K562 (cell line): ENCODE data around the gene IL7R.

Experiments used
- CTCF ChIP-seq, 3 experiments: IDR thresholded peaks in 2 of 3; conservative IDR thresholded peaks in 1 of 3; 2 replicates each; pipeline ENCODE4 v1.5.1; 2011 to 2012; ENCODE audit warnings: low read length in 3 of 3, mild to moderate bottlenecking in 3 of 3, control low read depth in 2 of 3, improper control_type of control experiment in 1 of 3, inconsistent platforms in 1 of 3, low read depth in 1 of 3, mixed read lengths in 1 of 3, moderate library complexity in 1 of 3; ENCODE audit not compliant: insufficient read depth in 2 of 3
- ETV5 ChIP-seq: sonication (generic); formaldehyde crosslinking; IDR thresholded peaks from 2 replicates; pipeline ENCODE4 v1.4.0; 2020; ENCODE audit warnings: low read depth, mild to moderate bottlenecking, missing genetic modification reagents
- JUN ChIP-seq, 2 experiments: sonication (generic) in 1 of 2; formaldehyde crosslinking in 1 of 2; IDR thresholded peaks; 2 replicates each; pipeline versions ENCODE4 v1.6.1 to v1.8.0; 2012 to 2022; ENCODE audit warnings: borderline replicate concordance in 2 of 2, mild to moderate bottlenecking in 2 of 2, improper control_type of control experiment in 1 of 2, low read depth in 1 of 2, low read length in 1 of 2, missing genetic modification reagents in 1 of 2
- KAT7 ChIP-seq: sonication (generic); formaldehyde crosslinking; IDR thresholded peaks from 2 replicates; pipeline ENCODE4 v1.8.0; 2022; ENCODE audit warnings: missing genetic modification reagents, mild to moderate bottlenecking, borderline replicate concordance
- NFE2L1 ChIP-seq: fragments of 450-650 bp; IDR thresholded peaks from 2 replicates; pipeline ENCODE4 v1.6.1; 2016; ENCODE audit warnings: missing genetic modification characterization, low read depth, mild to moderate bottlenecking, missing compliant biosample characterization, moderate library complexity, borderline replicate concordance
- POLR2AphosphoS5 ChIP-seq: IDR thresholded peaks from 2 replicates; pipeline ENCODE4 v1.6.1; 2011; ENCODE audit warnings: mild to moderate bottlenecking, low read depth, low read length, moderate library complexity; ENCODE audit not compliant: control insufficient read depth, insufficient read depth
- SRF ChIP-seq, 2 experiments: fragments of 250-450, 450-650 bp in 1 of 2; sonication (Bioruptor Pico) in 1 of 2; sonication (generic) in 1 of 2; formaldehyde crosslinking; IDR thresholded peaks; 2 replicates each; pipeline versions ENCODE4 v1.5.0 to v1.5.1; 2020 to 2022; ENCODE audit warnings: mild to moderate bottlenecking in 1 of 2, missing genetic modification reagents in 1 of 2
- ZFP36 ChIP-seq: fragments of 150-350 bp; IDR thresholded peaks from 2 replicates; pipeline ENCODE4 v1.6.1; 2018; ENCODE audit warnings: low read length, low read depth; ENCODE audit not compliant: partially characterized antibody
- ZNF354B ChIP-seq: fragments of 250-450 bp; sonication (Bioruptor Pico); IDR thresholded peaks from 2 replicates; pipeline ENCODE4 v1.4.0; 2020
- TF ChIP-seq, protein P1 (sequence below): fragments of 250-450 bp; sonication (Bioruptor Pico); IDR thresholded peaks from 2 replicates; pipeline ENCODE4 v1.8.0; 2022; ENCODE audit warnings: moderate library complexity, mild to moderate bottlenecking, inconsistent platforms
- TF ChIP-seq, protein P2 (sequence below): sonication (generic); formaldehyde crosslinking; IDR thresholded peaks from 2 replicates; pipeline ENCODE4 v1.8.0; 2022; ENCODE audit warnings: mild to moderate bottlenecking, missing genetic modification reagents, borderline replicate concordance

- TF ChIP-seq ETV5 (CRISPR knock-in tag) (no peak), CTCF (IDR thresholded peaks at IDR 0.05 in 2 of 3, conservative IDR thresholded peaks at IDR 0.05 in 1 of 3; ENCODE audit: insufficient read depth in 2 of 3, low read depth in 1 of 3, low read length in 3 of 3) (no peak), JUN (IDR thresholded peaks at IDR 0.05; ENCODE audit: borderline replicate concordance, low read depth, low read length) (no peak), JUN (CRISPR knock-in tag; IDR thresholded peaks at IDR 0.05; ENCODE audit: borderline replicate concordance) (no peak), SRF (CRISPR knock-in tag; IDR thresholded peaks at IDR 0.05) (no peak), NFE2L1 (tag) (no peak), POLR2AphosphoS5 (no peak), ZFP36 (no peak), KAT7 (no peak), ZNF354B (no peak)
- TF ChIP-seq, protein P1, sequence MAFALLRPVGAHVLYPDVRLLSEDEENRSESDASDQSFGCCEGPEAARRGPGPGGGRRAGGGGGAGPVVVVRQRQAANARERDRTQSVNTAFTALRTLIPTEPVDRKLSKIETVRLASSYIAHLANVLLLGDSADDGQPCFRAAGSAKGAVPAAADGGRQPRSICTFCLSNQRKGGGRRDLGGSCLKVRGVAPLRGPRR (CRISPR knock-in tag) = no peak
- TF ChIP-seq, protein P2, sequence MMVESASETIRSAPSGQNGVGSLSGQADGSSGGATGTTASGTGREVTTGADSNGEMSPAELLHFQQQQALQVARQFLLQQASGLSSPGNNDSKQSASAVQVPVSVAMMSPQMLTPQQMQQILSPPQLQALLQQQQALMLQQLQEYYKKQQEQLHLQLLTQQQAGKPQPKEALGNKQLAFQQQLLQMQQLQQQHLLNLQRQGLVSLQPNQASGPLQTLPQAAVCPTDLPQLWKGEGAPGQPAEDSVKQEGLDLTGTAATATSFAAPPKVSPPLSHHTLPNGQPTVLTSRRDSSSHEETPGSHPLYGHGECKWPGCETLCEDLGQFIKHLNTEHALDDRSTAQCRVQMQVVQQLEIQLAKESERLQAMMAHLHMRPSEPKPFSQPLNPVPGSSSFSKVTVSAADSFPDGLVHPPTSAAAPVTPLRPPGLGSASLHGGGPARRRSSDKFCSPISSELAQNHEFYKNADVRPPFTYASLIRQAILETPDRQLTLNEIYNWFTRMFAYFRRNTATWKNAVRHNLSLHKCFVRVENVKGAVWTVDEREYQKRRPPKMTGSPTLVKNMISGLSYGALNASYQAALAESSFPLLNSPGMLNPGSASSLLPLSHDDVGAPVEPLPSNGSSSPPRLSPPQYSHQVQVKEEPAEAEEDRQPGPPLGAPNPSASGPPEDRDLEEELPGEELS = no peak
Observed at GRCh38 chr5:35879096-35879495, 22.4 kb downstream of the IL7R start.
